Breast epithelium (tissue), 4 donors: Measurements from ENCODE around the gene SARM1. TPM values are rescaled to one million over a fixed set of nuclear protein-coding genes. Genes with fewer than 3 reads are reported as not detected.

Experiments used
- DNase-seq, 2 donors: peaks; one replicate each; pipeline ENCODE4 v3.0.0-alpha.2; 2019; ENCODE audit warnings: low spot score in 2 of 2
- H3K27ac ChIP-seq, 2 donors: fragments of 200-600 bp; sonication (generic) in 1 of 2; one replicate each; pipeline ENCODE4 v1.5.1; 2016 to 2019; ENCODE audit warnings: mild to moderate bottlenecking in 1 of 2
- H3K27me3 ChIP-seq, 2 donors: fragments of 200-600 bp; sonication (generic) in 1 of 2; one replicate each; pipeline versions ENCODE4 v1.5.1 to v1.6.0; 2017 to 2019; ENCODE audit warnings: control low read depth in 1 of 2, mild to moderate bottlenecking in 1 of 2
- H3K36me3 ChIP-seq: fragments of 200-600 bp; one replicate; pipeline ENCODE4 v1.5.1; 2019
- H3K4me1 ChIP-seq, 2 donors: fragments of 200-600 bp; sonication (generic); one replicate each; pipeline ENCODE4 v1.5.1; 2016 to 2019; ENCODE audit warnings: control low read depth in 1 of 2
- H3K4me3 ChIP-seq, 3 donors: fragments of 200-600 bp; sonication (generic); 1 replicate in 2 of 3; 2 replicates in 1 of 3; pipeline ENCODE4 v1.5.1; 2016 to 2019; ENCODE audit warnings: mild to moderate bottlenecking in 3 of 3, moderate library complexity in 2 of 3
- H3K9me3 ChIP-seq, 2 donors: fragments of 200-600 bp; sonication (generic) in 1 of 2; one replicate each; pipeline ENCODE4 v1.5.1; 2016 to 2019; ENCODE audit warnings: control low read depth in 1 of 2
- CTCF ChIP-seq, 3 donors: fragments of 450-650 bp; IDR thresholded peaks; one replicate each; pipeline ENCODE4 v1.5.1; 2016 to 2017; ENCODE audit warnings: antibody characterized with exemption in 3 of 3, mild to moderate bottlenecking in 3 of 3, moderate library complexity in 3 of 3
- POLR2A ChIP-seq: fragments of 450-650 bp; IDR thresholded peaks from one replicate; pipeline ENCODE4 v1.6.1; 2016; ENCODE audit warnings: antibody characterized with exemption, mild to moderate bottlenecking, moderate library complexity
- POLR2AphosphoS5 ChIP-seq, 3 donors: sonication (generic); formaldehyde crosslinking; IDR thresholded peaks; one replicate each; pipeline ENCODE4 v1.6.1; 2017; ENCODE audit warnings: antibody characterized with exemption in 3 of 3
- intact Hi-C: fragments of 100-400 bp; cut with DNase I; formaldehyde crosslinking; loops from one replicate; pipeline ENCODE4 v1.15.1; 2023; ENCODE audit warnings: low total_unique reads
- total RNA-seq, 3 donors: library from RNA; depleted of rRNA; stranded (reverse); fragments of >200 nt; gene quantifications; one replicate each; pipeline ENCODE4 v1.1.0, GENCODE V29; 2016

SARM1 gene
- total RNA-seq, 3 donors from 2014 or later = 6.4 to 14.3 (median 13.8) TPM

DNA sequence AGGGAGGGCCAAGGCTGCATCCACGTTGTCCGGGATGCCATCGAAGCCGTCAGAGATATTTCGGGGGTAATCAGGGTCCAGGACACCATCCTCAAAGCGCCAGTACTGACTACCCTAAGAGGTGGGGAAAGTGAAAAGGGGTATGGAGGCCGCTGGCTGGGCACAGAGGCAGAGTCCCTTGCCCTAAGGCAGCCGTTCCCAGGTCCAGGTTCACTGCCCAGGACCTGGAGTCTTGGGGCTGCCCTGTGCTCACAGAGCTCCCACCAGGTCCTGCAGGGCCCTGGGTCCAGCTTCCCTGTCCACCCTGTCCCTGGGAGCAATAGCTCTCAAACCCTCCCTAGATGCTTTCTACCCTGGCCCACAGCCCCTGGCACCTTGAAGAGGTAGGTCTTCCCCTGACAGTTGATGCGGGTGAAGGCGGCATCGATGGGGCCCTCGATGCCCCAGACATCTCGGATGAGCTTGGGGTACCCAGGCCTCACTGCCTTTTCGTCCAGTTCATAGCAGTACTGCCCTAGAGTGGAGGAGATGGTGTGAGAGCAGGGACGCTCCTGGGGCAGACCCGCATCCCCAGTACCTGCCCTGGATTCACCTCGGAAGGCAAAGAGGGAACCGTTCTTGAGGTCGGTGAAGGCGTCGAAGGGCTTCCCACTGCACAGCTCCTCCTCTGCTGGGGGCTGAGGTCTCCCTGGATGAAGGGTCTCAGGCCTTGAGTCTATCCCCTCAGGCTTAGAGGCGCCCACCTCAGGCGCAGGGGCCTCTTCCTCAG is 2.4 kb upstream of the SARM1 start:
- H3K27ac ChIP-seq = no peak overlapping the region
- TF ChIP-seq POLR2AphosphoS5 (IDR thresholded peaks at IDR 0.05) (no peak), CTCF (IDR thresholded peaks at IDR 0.05) (no peak), POLR2A (no peak)
- no peaks in the 10 kb centered on the region for H3K4me1 ChIP-seq
- H3K27me3 ChIP-seq = no peaks in the 10 kb centered on the region
- no peaks in the 10 kb centered on the region for H3K36me3 ChIP-seq
- no peak for DNase-seq
- H3K4me3 ChIP-seq = no peak overlapping the region
- intact Hi-C loops = no loop called here
- H3K9me3 ChIP-seq = no peaks in the 10 kb centered on the region

- no peaks in the 10 kb centered on the region for H3K4me1 ChIP-seq
- TF ChIP-seq POLR2AphosphoS5 (IDR thresholded peaks at IDR 0.05) = no peak
- TF ChIP-seq CTCF (IDR thresholded peaks at IDR 0.05) = no peak
- no peak for TF ChIP-seq POLR2A
- no peak overlapping the region for H3K4me3 ChIP-seq
- DNase-seq = no peak
- intact Hi-C loops = no loop called here
- H3K27me3 ChIP-seq = no peaks in the 10 kb centered on the region
- no peaks in the 10 kb centered on the region for H3K9me3 ChIP-seq
- H3K27ac ChIP-seq = peak overlapping the region in 1 of 2 donors; percentile 78
- no peaks in the 10 kb centered on the region for H3K36me3 ChIP-seq
Observed at GRCh38 chr17:28369684-28370034, 1.8 kb upstream of the SARM1 start.

GRCh38 chr17:28370035-28370743 is 1.3 kb upstream of the SARM1 start, which contains the start of gene VTN:
Gene VTN (minus strand): TSS chr17:28370307. CDS start chr17:28370203, 104 bp downstream.
- intact Hi-C loops = no loop called here
- TF ChIP-seq POLR2AphosphoS5 (IDR thresholded peaks at IDR 0.05) (no peak), CTCF (IDR thresholded peaks at IDR 0.05) (no peak), POLR2A (no peak)
- H3K9me3 ChIP-seq = no peaks in the 10 kb centered on the region
- H3K4me1 ChIP-seq = no peaks in the 10 kb centered on the region
- H3K27me3 ChIP-seq = no peaks in the 10 kb centered on the region
- peak within 1 kb of the TSS; percentile 49 to 85 (median 58) for H3K4me3 ChIP-seq
- H3K36me3 ChIP-seq = no peaks in the 10 kb centered on the region
- H3K27ac ChIP-seq = peak within 1 kb of the TSS; percentile 34 to 78
- no peak for DNase-seq

DNA sequence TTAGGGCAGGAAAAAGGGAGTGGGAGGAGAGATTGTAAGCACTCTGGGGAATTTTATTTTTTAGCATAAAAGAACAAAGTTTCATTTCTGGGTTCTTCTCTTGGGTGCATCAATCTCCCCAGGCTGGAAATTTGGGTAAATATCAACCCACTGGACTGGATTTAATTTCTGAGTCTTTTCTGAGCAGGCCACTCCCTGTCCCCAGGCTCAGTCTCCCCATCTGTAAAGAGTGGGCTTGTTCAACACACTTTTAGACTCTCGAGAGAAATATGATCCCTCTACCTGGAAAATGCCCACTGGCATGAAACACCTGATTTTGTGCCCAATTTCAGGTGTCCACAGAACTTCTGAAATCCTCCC is 770 bp upstream of the SARM1 start:
- Histone ChIP-seq H3K9me3 (no peaks in the 10 kb centered on the region), H3K36me3 (no peaks in the 10 kb centered on the region), H3K27me3 (no peaks in the 10 kb centered on the region), H3K4me1 (no peaks in the 10 kb centered on the region), H3K27ac (peak overlapping the region; percentile 34 to 78), H3K4me3 (peak overlapping the region in 2 of 3 donors; percentile 58 to 85)
- intact Hi-C loops = no loop called here
- no peak for DNase-seq
- TF ChIP-seq CTCF (IDR thresholded peaks at IDR 0.05) (no peak), POLR2A (no peak), POLR2AphosphoS5 (IDR thresholded peaks at IDR 0.05) (no peak)
